WTC11 (cell line): ENCODE data around the gene GABRB2. TPM values are rescaled to one million over a fixed set of nuclear protein-coding genes. Genes with fewer than 3 reads are reported as not detected.

Experiments
- ATAC-seq: fragments of 200-7000 bp; cut with Tn5 transposase; 2 replicates; pipeline ENCODE4 v1.10.0; 2021; ENCODE audit warnings: mild to moderate bottlenecking, moderate library complexity
- CTCF ChIA-PET: fragments of 300-600 bp; sonication (Branson Sonifier 250); formaldehyde crosslinking; loops from one replicate; lab custom pipeline; 2021; ENCODE audit warnings: antibody characterized with exemption; lab: Charles Lee
- POLR2A ChIA-PET: fragments of 350-600 bp; sonication (Branson Sonifier 250); formaldehyde crosslinking; loops from one replicate; lab custom pipeline; 2021; ENCODE audit warnings: antibody characterized with exemption; lab: Charles Lee
- DNase-seq: peaks from one replicate; pipeline ENCODE4 v3.0.0; 2021; ENCODE audit warnings: low spot score
- H3K27ac Mint-ChIP-seq: 2 replicates; pipeline ENCODE4 v1.8.0; 2021; ENCODE audit warnings: mixed read lengths
- H3K27me3 Mint-ChIP-seq: 2 replicates; pipeline ENCODE4 v1.8.0; 2021; ENCODE audit warnings: low read depth, mild to moderate bottlenecking, moderate library complexity, mixed read lengths
- H3K36me3 Mint-ChIP-seq: 2 replicates; pipeline ENCODE4 v1.8.0; 2021; ENCODE audit warnings: mixed read lengths
- H3K4me1 Mint-ChIP-seq: 2 replicates; pipeline ENCODE4 v1.8.0; 2022; ENCODE audit warnings: mixed read lengths
- H3K4me3 Mint-ChIP-seq: 2 replicates; pipeline ENCODE4 v1.8.0; 2021; ENCODE audit warnings: mild to moderate bottlenecking, moderate library complexity, mixed read lengths
- H3K9me3 Mint-ChIP-seq: 2 replicates; pipeline ENCODE4 v1.8.0; 2021; ENCODE audit warnings: mixed read lengths
- CREB1 ChIP-seq: sonication (generic); formaldehyde crosslinking; IDR thresholded peaks from 2 replicates; pipeline ENCODE4 v1.8.0; 2023; ENCODE audit warnings: mild to moderate bottlenecking, missing genetic modification reagents
- CREM ChIP-seq: sonication (generic); formaldehyde crosslinking; IDR thresholded peaks from 2 replicates; pipeline ENCODE4 v1.8.1; 2022; ENCODE audit warnings: mild to moderate bottlenecking, missing genetic modification reagents, moderate library complexity
- ELF4 ChIP-seq: sonication (generic); formaldehyde crosslinking; IDR thresholded peaks from 2 replicates; pipeline ENCODE4 v1.8.1; 2022; ENCODE audit warnings: low read depth, mild to moderate bottlenecking, moderate library complexity, missing genetic modification reagents
- ESRRA ChIP-seq: sonication (generic); formaldehyde crosslinking; IDR thresholded peaks from 2 replicates; pipeline ENCODE4 v1.8.1; 2022; ENCODE audit warnings: mild to moderate bottlenecking, missing genetic modification reagents, borderline replicate concordance
- GABPB1 ChIP-seq: sonication (generic); formaldehyde crosslinking; IDR thresholded peaks from 2 replicates; pipeline ENCODE4 v1.8.1; 2023; ENCODE audit warnings: mild to moderate bottlenecking, missing genetic modification reagents
- GRHL2 ChIP-seq: fragments of 250-450 bp; sonication (Bioruptor Pico); IDR thresholded peaks from 2 replicates; pipeline ENCODE4 v1.8.0; 2022; ENCODE audit warnings: mild to moderate bottlenecking, moderate library complexity; ENCODE audit not compliant: insufficient replicate concordance, severe bottlenecking
- GTF2I ChIP-seq: fragments of 250-450 bp; sonication (Bioruptor Pico); conservative IDR thresholded peaks from 2 replicates; pipeline ENCODE4 v1.4.0; 2021; ENCODE audit warnings: mild to moderate bottlenecking
- HMGXB4 ChIP-seq: sonication (generic); formaldehyde crosslinking; IDR thresholded peaks from 2 replicates; pipeline ENCODE4 v1.8.1; 2023; ENCODE audit warnings: mild to moderate bottlenecking, moderate library complexity, missing genetic modification reagents
- MAX ChIP-seq: sonication (generic); formaldehyde crosslinking; IDR thresholded peaks from 2 replicates; pipeline ENCODE4 v1.8.0; 2022; ENCODE audit warnings: mild to moderate bottlenecking, missing genetic modification reagents
- NFATC4 ChIP-seq: fragments of 250-450 bp; sonication (Bioruptor Pico); IDR thresholded peaks from 2 replicates; pipeline ENCODE4 v1.9.0; 2021; ENCODE audit warnings: mild to moderate bottlenecking
- NR3C1 ChIP-seq: sonication (generic); formaldehyde crosslinking; conservative IDR thresholded peaks from 2 replicates; pipeline ENCODE4 v1.8.1; 2023; ENCODE audit warnings: low read depth, mild to moderate bottlenecking, missing genetic modification reagents
- USF1 ChIP-seq: sonication (generic); formaldehyde crosslinking; IDR thresholded peaks from 2 replicates; pipeline ENCODE4 v1.8.0; 2022; ENCODE audit warnings: mild to moderate bottlenecking, missing genetic modification reagents
- ZNF121 ChIP-seq: sonication (generic); formaldehyde crosslinking; IDR thresholded peaks from 2 replicates; pipeline ENCODE4 v1.8.0; 2023; ENCODE audit warnings: missing genetic modification reagents
- ZSCAN18 ChIP-seq: fragments of 250-450 bp; sonication (Bioruptor Pico); IDR thresholded peaks from 2 replicates; pipeline ENCODE4 v2.1.2; 2022; ENCODE audit warnings: mild to moderate bottlenecking, moderate library complexity
- total RNA-seq: library from RNA; stranded (reverse); gene quantifications from 3 replicates; pipeline ENCODE4 v1.2.3, GENCODE V29; 2021
- TF ChIP-seq, protein P1 (sequence below): sonication (generic); formaldehyde crosslinking; IDR thresholded peaks from 2 replicates; pipeline ENCODE4 v1.8.1; 2022; ENCODE audit warnings: low read depth, missing genetic modification reagents, borderline replicate concordance
- TF ChIP-seq, protein P2 (sequence below): sonication (generic); formaldehyde crosslinking; IDR thresholded peaks from 2 replicates; pipeline ENCODE4 v1.8.1; 2022; ENCODE audit warnings: low read depth, mild to moderate bottlenecking, moderate library complexity, missing genetic modification reagents, borderline replicate concordance
- TF ChIP-seq, protein P3 (sequence below): sonication (generic); formaldehyde crosslinking; IDR thresholded peaks from 2 replicates; pipeline ENCODE4 v1.8.0; 2022; ENCODE audit warnings: missing genetic modification reagents

The GABRB2 gene
- total RNA-seq, 1 experiment from 2014 or later, result 0.79 TPM

- Mint-ChIP-seq H3K27me3 (no peaks in the 10 kb centered on the region), H3K4me1 (no peaks in the 10 kb centered on the region; the same call in 1 of the 2 replicates), H3K4me3 (no peak overlapping the region), H3K27ac (no peak overlapping the region), H3K9me3 (peaks cover under 1% of the 10 kb centered on the region; the same call in 1 of the 2 replicates), H3K36me3 (no peaks in the 10 kb centered on the region)
- DNase-seq (no peak), ATAC-seq (no peak)
- TF ChIP-seq GRHL2 (CRISPR knock-in tag) (no peak), ELF4 (no peak), NFATC4 (CRISPR knock-in tag) (no peak), CREM (CRISPR knock-in tag) (no peak)
- ChIA-PET POLR2A (no interaction called here), CTCF (no interaction called here)
Measured at GRCh38 chr5:161446655-161447054, 99.9 kb downstream of the GABRB2 start.

DNA sequence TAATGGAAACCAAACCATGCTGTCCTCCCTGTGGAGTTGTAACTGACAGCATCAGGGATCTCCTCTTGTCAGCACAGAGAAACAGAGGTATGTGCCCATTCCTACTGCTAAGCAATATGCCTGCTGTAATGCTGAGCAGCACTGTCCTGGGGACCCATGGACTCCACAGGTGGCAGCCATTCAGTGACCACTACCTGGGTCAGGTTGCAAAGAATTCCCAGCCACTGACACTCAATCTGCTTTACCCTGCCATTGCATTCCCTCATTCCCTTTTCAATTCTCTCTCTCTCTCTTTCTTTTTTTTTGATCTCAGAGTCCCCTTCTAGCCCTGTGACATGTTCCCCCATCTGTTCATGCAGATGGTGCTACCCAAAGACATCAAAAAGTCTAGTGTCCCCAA, 104.1 kb downstream of the GABRB2 start:
- no peaks in the 10 kb centered on the region; the same call in 1 of the 2 replicates for H3K4me1 Mint-ChIP-seq

DNA sequence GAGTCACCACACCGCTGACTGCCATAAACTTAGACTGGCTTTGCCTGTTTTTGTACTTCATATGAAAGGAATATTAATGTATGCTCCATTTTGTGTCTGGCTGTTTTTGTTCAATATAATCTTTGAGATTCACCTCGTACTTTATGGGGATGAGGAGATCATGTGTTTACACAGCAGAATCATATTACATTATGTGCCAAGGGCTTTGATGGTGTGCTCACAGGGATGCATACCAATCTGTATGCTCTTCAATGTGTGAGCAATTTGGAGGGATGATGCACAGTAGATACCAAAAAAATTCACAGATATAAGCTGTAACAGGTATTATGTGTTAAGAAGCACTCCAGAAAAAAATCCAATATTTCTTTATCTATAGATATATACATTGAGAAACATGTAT, 113.7 kb downstream of the GABRB2 start:
- H3K4me1 Mint-ChIP-seq, result peaks cover 14% of the 10 kb centered on the region
- no peak overlapping the region for H3K4me3 Mint-ChIP-seq
- no peak overlapping the region for H3K27ac Mint-ChIP-seq
- no peaks in the 10 kb centered on the region for H3K36me3 Mint-ChIP-seq
- H3K9me3 Mint-ChIP-seq, result no peaks in the 10 kb centered on the region
- TF ChIP-seq GTF2I (CRISPR knock-in tag), result no peak
- TF ChIP-seq, protein P1, sequence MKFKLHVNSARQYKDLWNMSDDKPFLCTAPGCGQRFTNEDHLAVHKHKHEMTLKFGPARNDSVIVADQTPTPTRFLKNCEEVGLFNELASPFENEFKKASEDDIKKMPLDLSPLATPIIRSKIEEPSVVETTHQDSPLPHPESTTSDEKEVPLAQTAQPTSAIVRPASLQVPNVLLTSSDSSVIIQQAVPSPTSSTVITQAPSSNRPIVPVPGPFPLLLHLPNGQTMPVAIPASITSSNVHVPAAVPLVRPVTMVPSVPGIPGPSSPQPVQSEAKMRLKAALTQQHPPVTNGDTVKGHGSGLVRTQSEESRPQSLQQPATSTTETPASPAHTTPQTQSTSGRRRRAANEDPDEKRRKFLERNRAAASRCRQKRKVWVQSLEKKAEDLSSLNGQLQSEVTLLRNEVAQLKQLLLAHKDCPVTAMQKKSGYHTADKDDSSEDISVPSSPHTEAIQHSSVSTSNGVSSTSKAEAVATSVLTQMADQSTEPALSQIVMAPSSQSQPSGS (CRISPR knock-in tag), result no peak
- TF ChIP-seq, protein P2, sequence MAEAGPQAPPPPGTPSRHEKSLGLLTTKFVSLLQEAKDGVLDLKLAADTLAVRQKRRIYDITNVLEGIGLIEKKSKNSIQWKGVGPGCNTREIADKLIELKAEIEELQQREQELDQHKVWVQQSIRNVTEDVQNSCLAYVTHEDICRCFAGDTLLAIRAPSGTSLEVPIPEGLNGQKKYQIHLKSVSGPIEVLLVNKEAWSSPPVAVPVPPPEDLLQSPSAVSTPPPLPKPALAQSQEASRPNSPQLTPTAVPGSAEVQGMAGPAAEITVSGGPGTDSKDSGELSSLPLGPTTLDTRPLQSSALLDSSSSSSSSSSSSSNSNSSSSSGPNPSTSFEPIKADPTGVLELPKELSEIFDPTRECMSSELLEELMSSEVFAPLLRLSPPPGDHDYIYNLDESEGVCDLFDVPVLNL (CRISPR knock-in tag), result no peak
- TF ChIP-seq USF1 (CRISPR knock-in tag), result no peak
- no peaks in the 10 kb centered on the region; the same call in 1 of the 2 replicates for H3K27me3 Mint-ChIP-seq
- DNase-seq, result no peak
- no peak for ATAC-seq
- ChIA-PET CTCF (no interaction called here), POLR2A (no interaction called here)

More for the DNA sequence above, 104.1 kb downstream of the GABRB2 start:
- no peak for DNase-seq
- H3K36me3 Mint-ChIP-seq, result 0 out of 2 replicates have a peak, but pooled peaks cover 11% of the 10 kb centered on the region
- no peak overlapping the region for H3K4me3 Mint-ChIP-seq
- ChIA-PET CTCF (no interaction called here), POLR2A (no interaction called here)
- peaks cover 31% of the 10 kb centered on the region for H3K9me3 Mint-ChIP-seq
- no peak overlapping the region for H3K27ac Mint-ChIP-seq
- ATAC-seq, result peak; percentile 60
- TF ChIP-seq ZNF121 (no peak), GABPB1 (CRISPR knock-in tag) (no peak), NR3C1 (CRISPR knock-in tag) (no peak), CREB1 (CRISPR knock-in tag) (no peak), MAX (no peak), USF1 (CRISPR knock-in tag) (no peak)
- H3K27me3 Mint-ChIP-seq, result no peaks in the 10 kb centered on the region

DNA sequence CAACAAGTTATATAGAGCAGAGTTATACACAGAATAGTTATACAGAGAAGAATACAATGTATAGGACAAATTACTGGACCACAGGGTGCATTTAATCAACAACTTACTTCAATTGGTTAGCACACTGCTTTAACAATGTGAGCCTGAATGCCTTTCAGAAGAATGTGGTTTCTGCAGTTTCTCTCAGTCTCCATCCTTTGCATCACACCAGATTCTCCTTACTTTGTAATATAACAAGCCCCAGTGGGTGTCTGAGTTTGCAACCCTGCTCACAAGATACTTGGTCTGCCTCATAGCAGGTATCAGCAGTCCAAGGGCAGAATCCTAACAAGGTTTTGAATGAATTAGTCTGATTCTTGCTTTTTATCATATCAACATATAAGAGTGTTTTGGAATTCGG, 114.6 kb downstream of the GABRB2 start:
- DNase-seq, result no peak
- peaks cover 14% of the 10 kb centered on the region for H3K4me1 Mint-ChIP-seq
- no peaks in the 10 kb centered on the region; the same call in 1 of the 2 replicates for H3K27me3 Mint-ChIP-seq
- no peaks in the 10 kb centered on the region for H3K36me3 Mint-ChIP-seq
- POLR2A ChIA-PET, result no interaction called here
- peak; percentile 91 for ATAC-seq
- H3K9me3 Mint-ChIP-seq, result no peaks in the 10 kb centered on the region
- no peak overlapping the region for H3K27ac Mint-ChIP-seq
- H3K4me3 Mint-ChIP-seq, result no peak overlapping the region
- CTCF ChIA-PET, result no interaction called here
- TF ChIP-seq HMGXB4 (CRISPR knock-in tag) (no peak), ESRRA (CRISPR knock-in tag) (no peak), ZSCAN18 (CRISPR knock-in tag) (no peak)
- TF ChIP-seq, protein P3, sequence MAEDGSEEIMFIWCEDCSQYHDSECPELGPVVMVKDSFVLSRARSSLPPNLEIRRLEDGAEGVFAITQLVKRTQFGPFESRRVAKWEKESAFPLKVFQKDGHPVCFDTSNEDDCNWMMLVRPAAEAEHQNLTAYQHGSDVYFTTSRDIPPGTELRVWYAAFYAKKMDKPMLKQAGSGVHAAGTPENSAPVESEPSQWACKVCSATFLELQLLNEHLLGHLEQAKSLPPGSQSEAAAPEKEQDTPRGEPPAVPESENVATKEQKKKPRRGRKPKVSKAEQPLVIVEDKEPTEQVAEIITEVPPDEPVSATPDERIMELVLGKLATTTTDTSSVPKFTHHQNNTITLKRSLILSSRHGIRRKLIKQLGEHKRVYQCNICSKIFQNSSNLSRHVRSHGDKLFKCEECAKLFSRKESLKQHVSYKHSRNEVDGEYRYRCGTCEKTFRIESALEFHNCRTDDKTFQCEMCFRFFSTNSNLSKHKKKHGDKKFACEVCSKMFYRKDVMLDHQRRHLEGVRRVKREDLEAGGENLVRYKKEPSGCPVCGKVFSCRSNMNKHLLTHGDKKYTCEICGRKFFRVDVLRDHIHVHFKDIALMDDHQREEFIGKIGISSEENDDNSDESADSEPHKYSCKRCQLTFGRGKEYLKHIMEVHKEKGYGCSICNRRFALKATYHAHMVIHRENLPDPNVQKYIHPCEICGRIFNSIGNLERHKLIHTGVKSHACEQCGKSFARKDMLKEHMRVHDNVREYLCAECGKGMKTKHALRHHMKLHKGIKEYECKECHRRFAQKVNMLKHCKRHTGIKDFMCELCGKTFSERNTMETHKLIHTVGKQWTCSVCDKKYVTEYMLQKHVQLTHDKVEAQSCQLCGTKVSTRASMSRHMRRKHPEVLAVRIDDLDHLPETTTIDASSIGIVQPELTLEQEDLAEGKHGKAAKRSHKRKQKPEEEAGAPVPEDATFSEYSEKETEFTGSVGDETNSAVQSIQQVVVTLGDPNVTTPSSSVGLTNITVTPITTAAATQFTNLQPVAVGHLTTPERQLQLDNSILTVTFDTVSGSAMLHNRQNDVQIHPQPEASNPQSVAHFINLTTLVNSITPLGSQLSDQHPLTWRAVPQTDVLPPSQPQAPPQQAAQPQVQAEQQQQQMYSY, result no peak
